ENCODE data around the gene LCN6. TPM values are rescaled to one million over a fixed set of nuclear protein-coding genes. Genes with fewer than 3 reads are reported as not detected.
A peak's percentile ranks its signal among the peaks of the same experiment; 100 is the strongest.

LCN6 gene
- total and polyA plus RNA-seq, 9 donors: 0.30 to 0.31 TPM; not detected in 7

DNA sequence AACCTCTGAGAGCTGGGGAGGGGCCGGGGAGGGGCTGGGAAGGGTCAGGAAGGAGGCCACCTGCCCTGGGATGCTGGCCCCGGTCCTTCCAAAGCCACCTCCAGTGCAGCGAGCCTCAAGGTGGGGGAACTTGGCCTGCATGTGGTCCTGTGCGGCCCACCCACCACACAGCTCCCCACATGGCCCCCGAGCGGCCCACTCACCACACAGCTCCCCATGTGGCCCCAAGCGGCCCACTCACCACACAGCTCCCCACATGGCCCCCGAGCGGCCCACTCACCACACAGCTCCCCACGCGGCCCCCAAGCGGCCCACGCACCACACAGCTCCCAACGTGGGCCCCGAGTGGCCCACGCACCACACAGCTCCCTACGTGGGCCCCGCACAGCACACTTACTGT is 3.6 kb downstream of the LCN6 start:
- DNase-seq: no peak
- peaks cover 28% of the 10 kb centered on the region for H3K4me1 ChIP-seq (ENCODE audit: control insufficient read depth, insufficient read depth, low read length)
- 88% methylated on average over 7 of the region's 18 CpGs for WGBS (ENCODE audit: insufficient coverage)
- H3K4me3 ChIP-seq (ENCODE audit: low read length): no peak overlapping the region
- H3K36me3 ChIP-seq (ENCODE audit: control insufficient read depth, insufficient read depth, low read length): no peaks in the 10 kb centered on the region
- H3K9me3 ChIP-seq (replicated peaks; ENCODE audit: control insufficient read depth, low read depth, low read length): no peaks in the 10 kb centered on the region
- peaks cover 34% of the 10 kb centered on the region for H3K27me3 ChIP-seq (ENCODE audit: control insufficient read depth, insufficient read depth, low read length)
- no peak overlapping the region for H3K27ac ChIP-seq (ENCODE audit: low read length)

DNA sequence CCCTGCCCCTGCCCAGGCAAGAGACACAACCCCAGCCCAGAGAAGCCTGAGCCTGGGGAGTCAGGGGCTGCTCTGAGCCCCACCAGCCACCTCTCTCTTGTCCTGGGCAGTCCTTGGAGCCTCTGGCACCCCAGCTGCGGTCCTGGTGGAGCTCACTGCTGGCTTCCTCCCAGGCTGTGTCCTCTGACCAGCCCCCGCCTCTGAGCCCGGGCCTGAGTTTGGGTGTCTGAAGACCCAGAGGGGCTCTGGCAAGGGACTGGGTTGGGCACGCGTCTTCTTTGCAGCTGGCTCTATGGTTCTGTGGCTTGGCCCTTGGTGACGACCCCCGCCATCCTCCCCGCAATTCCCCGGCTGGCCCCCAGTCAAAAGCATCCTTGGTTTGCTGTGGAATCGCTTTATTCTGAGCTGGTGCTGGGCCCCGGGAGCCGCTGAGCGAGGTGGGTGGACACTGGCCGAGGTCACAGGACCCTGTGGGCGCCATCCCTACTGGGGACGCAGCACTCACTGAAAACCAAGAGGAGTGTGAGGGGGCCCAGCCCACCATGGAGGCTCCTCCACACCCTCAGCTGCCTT is 4.6 kb downstream of the LCN6 start:
- peaks cover 43% of the 10 kb centered on the region for H3K27me3 ChIP-seq (ENCODE audit: control insufficient read depth, insufficient read depth, low read length)
- H3K4me3 ChIP-seq (ENCODE audit: low read length): no peak overlapping the region
- no peaks in the 10 kb centered on the region for H3K36me3 ChIP-seq (ENCODE audit: control insufficient read depth, insufficient read depth, low read length)
- peaks cover 28% of the 10 kb centered on the region for H3K4me1 ChIP-seq (ENCODE audit: control insufficient read depth, insufficient read depth, low read length)
- no peak overlapping the region for H3K27ac ChIP-seq (ENCODE audit: low read length)
- no peaks in the 10 kb centered on the region for H3K9me3 ChIP-seq (replicated peaks; ENCODE audit: control insufficient read depth, low read depth, low read length)
- no peak for DNase-seq
- WGBS (ENCODE audit: insufficient coverage): 78% methylated on average over 16 of the region's 16 CpGs

GRCh38 chr9:136742591-136743391 is 5.5 kb downstream of the LCN6 start, which contains the start of gene LCN10:
LCN10 (minus strand) TSS chr9:136742940; CDS start chr9:136742903, 37 bp downstream.
- WGBS (ENCODE audit: insufficient coverage): 30% methylated on average over 12 of the region's 25 CpGs
- no peak within 1 kb of the TSS for H3K27ac ChIP-seq (ENCODE audit: low read length)
- H3K4me1 ChIP-seq (ENCODE audit: control insufficient read depth, insufficient read depth, low read length): peaks cover 28% of the 10 kb centered on the region
- DNase-seq: no peak
- H3K36me3 ChIP-seq (ENCODE audit: control insufficient read depth, insufficient read depth, low read length): no peaks in the 10 kb centered on the region
- no peaks in the 10 kb centered on the region for H3K9me3 ChIP-seq (replicated peaks; ENCODE audit: control insufficient read depth, low read depth, low read length)
- peaks cover 51% of the 10 kb centered on the region for H3K27me3 ChIP-seq (ENCODE audit: control insufficient read depth, insufficient read depth, low read length)
- H3K4me3 ChIP-seq (ENCODE audit: low read length): peak within 1 kb of the TSS; percentile 8

DNA sequence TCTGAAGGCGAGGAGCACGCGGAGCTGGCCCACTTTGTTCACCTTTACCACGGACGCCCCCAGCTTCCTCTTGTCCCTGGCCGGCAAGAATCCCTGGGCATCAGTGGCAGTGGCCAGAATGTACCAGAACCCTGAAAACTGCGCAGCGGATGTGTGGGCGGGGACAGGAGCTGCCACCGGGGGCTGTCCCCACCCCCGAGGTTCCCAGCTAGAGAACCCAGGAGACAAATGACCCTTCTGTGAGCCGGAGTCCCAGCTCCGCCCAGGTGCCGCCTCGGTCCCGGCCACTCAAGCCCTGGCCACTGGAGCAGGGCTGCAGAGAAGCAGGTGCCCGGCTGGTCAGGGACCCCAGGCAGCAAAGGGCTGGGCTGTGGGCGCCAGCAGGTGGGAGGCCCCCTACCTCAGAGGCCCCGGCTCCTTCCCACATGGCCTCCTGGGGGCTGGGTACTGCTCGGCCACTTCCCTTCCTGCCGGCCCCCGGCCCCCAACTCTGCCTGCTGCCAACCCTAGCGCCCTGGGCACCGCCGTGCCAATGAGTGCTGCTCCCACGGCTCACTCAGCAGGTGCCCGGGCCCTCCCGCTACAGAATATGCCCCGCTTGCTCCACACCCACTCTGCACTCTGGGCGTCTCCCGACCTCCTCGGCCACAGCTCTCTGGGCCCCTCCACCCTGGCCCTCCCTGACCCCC is 6.3 kb downstream of the LCN6 start:
- H3K4me1 ChIP-seq (ENCODE audit: control insufficient read depth, insufficient read depth, low read length): peaks cover 28% of the 10 kb centered on the region
- peaks cover 51% of the 10 kb centered on the region for H3K27me3 ChIP-seq (ENCODE audit: control insufficient read depth, insufficient read depth, low read length)
- DNase-seq: no peak
- no peak overlapping the region for H3K27ac ChIP-seq (ENCODE audit: low read length)
- H3K9me3 ChIP-seq (replicated peaks; ENCODE audit: control insufficient read depth, low read depth, low read length): no peaks in the 10 kb centered on the region
- H3K4me3 ChIP-seq (ENCODE audit: low read length): peak overlapping the region; percentile 1
- 37% methylated on average over 24 of the region's 32 CpGs for WGBS (ENCODE audit: insufficient coverage)
- H3K36me3 ChIP-seq (ENCODE audit: control insufficient read depth, insufficient read depth, low read length): no peaks in the 10 kb centered on the region

GRCh38 chr9:136740971-136741882 is 7.1 kb downstream of the LCN6 start:
- Histone ChIP-seq H3K36me3 (ENCODE audit: control insufficient read depth, insufficient read depth, low read length) (no peaks in the 10 kb centered on the region), H3K9me3 (replicated peaks; ENCODE audit: control insufficient read depth, low read depth, low read length) (no peaks in the 10 kb centered on the region), H3K27ac (ENCODE audit: low read length) (peak overlapping the region; percentile 42), H3K4me1 (ENCODE audit: control insufficient read depth, insufficient read depth, low read length) (peaks cover 28% of the 10 kb centered on the region), H3K27me3 (ENCODE audit: control insufficient read depth, insufficient read depth, low read length) (peaks cover 51% of the 10 kb centered on the region), H3K4me3 (ENCODE audit: low read length) (no peak overlapping the region)
- peak; percentile 66 for DNase-seq
- WGBS (ENCODE audit: insufficient coverage): 20% methylated on average over 31 of the region's 37 CpGs

- Histone ChIP-seq H3K27ac (ENCODE audit: low read length) (no peak overlapping the region), H3K9me3 (replicated peaks; ENCODE audit: control insufficient read depth, low read depth, low read length) (no peaks in the 10 kb centered on the region), H3K27me3 (ENCODE audit: control insufficient read depth, insufficient read depth, low read length) (peaks cover 51% of the 10 kb centered on the region), H3K4me1 (ENCODE audit: control insufficient read depth, insufficient read depth, low read length) (peaks cover 28% of the 10 kb centered on the region), H3K4me3 (ENCODE audit: low read length) (no peak overlapping the region), H3K36me3 (ENCODE audit: control insufficient read depth, insufficient read depth, low read length) (no peaks in the 10 kb centered on the region)
- DNase-seq: no peak
- 88% methylated on average over 16 of the region's 16 CpGs for WGBS (ENCODE audit: insufficient coverage)
These were observed 7.8 kb downstream of the LCN6 start for GRCh38 chr9:136740491-136740890.

GRCh38 chr9:136740069-136740468 is 8.3 kb downstream of the LCN6 start:
- H3K27ac ChIP-seq (ENCODE audit: low read length): no peak overlapping the region
- 74% methylated on average over 6 of the region's 11 CpGs for WGBS (ENCODE audit: insufficient coverage)
- no peak overlapping the region for H3K4me3 ChIP-seq (ENCODE audit: low read length)
- H3K9me3 ChIP-seq (replicated peaks; ENCODE audit: control insufficient read depth, low read depth, low read length): no peaks in the 10 kb centered on the region
- DNase-seq: no peak
- H3K4me1 ChIP-seq (ENCODE audit: control insufficient read depth, insufficient read depth, low read length): peaks cover 28% of the 10 kb centered on the region
- no peaks in the 10 kb centered on the region for H3K36me3 ChIP-seq (ENCODE audit: control insufficient read depth, insufficient read depth, low read length)
- peaks cover 51% of the 10 kb centered on the region for H3K27me3 ChIP-seq (ENCODE audit: control insufficient read depth, insufficient read depth, low read length)

DNA sequence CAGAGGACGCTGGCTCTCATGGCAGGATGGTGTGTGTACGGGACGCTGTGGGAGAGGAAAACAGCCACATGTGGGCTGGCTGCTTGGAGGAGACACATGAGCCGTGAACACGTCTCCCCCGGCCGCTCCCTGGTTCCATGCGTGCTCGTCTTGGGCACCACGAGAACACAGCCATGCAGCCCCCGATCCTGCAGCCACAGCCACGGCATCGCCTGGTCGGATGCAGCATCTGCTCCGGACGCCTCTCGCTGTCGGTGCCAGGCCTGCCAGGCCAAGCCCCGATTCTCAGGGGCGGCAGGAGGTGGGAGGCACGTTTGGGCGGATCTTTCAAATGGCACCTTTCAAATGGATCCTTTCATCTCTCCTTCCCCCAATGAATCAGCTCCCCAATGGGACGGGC is 8.8 kb downstream of the LCN6 start:
- 72% methylated on average over 19 of the region's 23 CpGs for WGBS (ENCODE audit: insufficient coverage)
- peaks cover 51% of the 10 kb centered on the region for H3K27me3 ChIP-seq (ENCODE audit: control insufficient read depth, insufficient read depth, low read length)
- peaks cover 28% of the 10 kb centered on the region for H3K4me1 ChIP-seq (ENCODE audit: control insufficient read depth, insufficient read depth, low read length)
- no peaks in the 10 kb centered on the region for H3K9me3 ChIP-seq (replicated peaks; ENCODE audit: control insufficient read depth, low read depth, low read length)
- H3K4me3 ChIP-seq (ENCODE audit: low read length): no peak overlapping the region
- no peak for DNase-seq
- no peak overlapping the region for H3K27ac ChIP-seq (ENCODE audit: low read length)
- no peaks in the 10 kb centered on the region for H3K36me3 ChIP-seq (ENCODE audit: control insufficient read depth, insufficient read depth, low read length)

DNA sequence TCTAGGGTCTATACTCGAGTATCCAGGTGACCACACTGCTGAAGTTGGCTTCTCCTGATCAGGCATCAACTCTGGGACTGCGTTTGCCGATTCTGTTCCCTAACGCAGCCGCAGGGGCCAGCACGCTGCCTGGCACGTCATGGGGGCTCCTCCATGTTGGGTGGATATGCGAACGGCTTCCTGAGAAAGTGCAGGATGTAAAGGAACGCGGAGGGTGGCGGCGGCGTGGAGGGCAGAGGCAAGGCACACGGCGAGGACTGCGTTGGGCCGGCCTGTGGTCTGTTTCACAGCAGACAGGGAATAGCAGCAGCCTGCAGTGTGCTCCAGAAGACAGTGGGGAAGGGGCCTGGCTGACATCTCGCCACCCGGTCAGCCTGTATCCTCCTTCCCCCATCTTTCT is 9.4 kb downstream of the LCN6 start:
- WGBS (ENCODE audit: insufficient coverage): 89% methylated on average over 18 of the region's 20 CpGs
- Histone ChIP-seq H3K27ac (ENCODE audit: low read length) (no peak overlapping the region), H3K4me1 (ENCODE audit: control insufficient read depth, insufficient read depth, low read length) (peaks cover 28% of the 10 kb centered on the region), H3K27me3 (ENCODE audit: control insufficient read depth, insufficient read depth, low read length) (peaks cover 51% of the 10 kb centered on the region), H3K36me3 (ENCODE audit: control insufficient read depth, insufficient read depth, low read length) (no peaks in the 10 kb centered on the region), H3K9me3 (replicated peaks; ENCODE audit: control insufficient read depth, low read depth, low read length) (no peaks in the 10 kb centered on the region), H3K4me3 (ENCODE audit: low read length) (no peak overlapping the region)
- no peak for DNase-seq
